ENCODE results near the gene ABLIM2. TPM values are rescaled to one million over a fixed set of nuclear protein-coding genes. Genes with fewer than 3 reads are reported as not detected.

ABLIM2 gene
- total and polyA plus RNA-seq, 2 of the 8 experiments (the other 6 are each of a cell fraction or from before 2014, with no cell fraction given): 2.8 to 3.0 TPM

- TF ChIP-seq CTCF (IDR thresholded peaks at IDR 0.05; ENCODE audit: control extremely low read depth in 1 of 3, insufficient read depth in 1 of 3, low read depth in 1 of 3, low read length in 3 of 3): no peak
- no peak for TF ChIP-seq USF2 (IDR thresholded peaks at IDR 0.05; ENCODE audit: low read length)
- TF ChIP-seq RBBP5 (IDR thresholded peaks at IDR 0.05; ENCODE audit: borderline replicate concordance, low read depth, low read length): no peak
- no peak for TF ChIP-seq SUZ12 (IDR thresholded peaks at IDR 0.05; ENCODE audit: low read length)
- TF ChIP-seq ZNF274 (IDR thresholded peaks at IDR 0.05; ENCODE audit: borderline replicate concordance, extremely low read depth, low read length): no peak
Measured at GRCh38 chr4:8021796-8022195, 136.8 kb downstream of the ABLIM2 start (continued).

Data from H1 (cell line).